ENCODE results near the gene PYGO2.
"Not testable (repeated sequence)": the region's sequence is repeated elsewhere in the genome, so short reads cannot be mapped to it uniquely, and the experiment has no call there.

Gene PYGO2

DNA sequence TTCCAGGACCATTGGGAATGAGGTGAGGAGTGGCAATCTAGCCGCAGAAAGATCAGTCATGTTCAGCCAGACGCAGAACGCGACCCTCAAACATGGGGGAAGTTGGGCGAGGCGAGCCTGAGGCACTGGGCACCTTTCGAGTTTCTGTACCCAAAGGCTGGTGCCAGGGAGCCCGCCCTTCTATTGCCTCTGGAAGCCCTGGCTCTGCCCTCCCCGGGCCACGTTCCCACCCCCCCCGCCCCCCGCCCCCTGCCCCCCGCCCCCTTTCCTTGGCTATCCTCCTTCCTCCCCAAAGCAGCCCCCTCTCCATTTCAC, 38.8 kb upstream of the PYGO2 start:
- no peak for DNase-seq (ENCODE audit: low read depth in 2 of 2)

GRCh38 chr1:154999571-155000410, 38.2 kb upstream of the PYGO2 start:
- DNase-seq (ENCODE audit: low read depth in 2 of 2) = no peak

GRCh38 chr1:154998818-154999570, 37.4 kb upstream of the PYGO2 start:
- DNase-seq (ENCODE audit: low read depth in 2 of 2) = peak in 1 of 2 donors; percentile 47

DNA sequence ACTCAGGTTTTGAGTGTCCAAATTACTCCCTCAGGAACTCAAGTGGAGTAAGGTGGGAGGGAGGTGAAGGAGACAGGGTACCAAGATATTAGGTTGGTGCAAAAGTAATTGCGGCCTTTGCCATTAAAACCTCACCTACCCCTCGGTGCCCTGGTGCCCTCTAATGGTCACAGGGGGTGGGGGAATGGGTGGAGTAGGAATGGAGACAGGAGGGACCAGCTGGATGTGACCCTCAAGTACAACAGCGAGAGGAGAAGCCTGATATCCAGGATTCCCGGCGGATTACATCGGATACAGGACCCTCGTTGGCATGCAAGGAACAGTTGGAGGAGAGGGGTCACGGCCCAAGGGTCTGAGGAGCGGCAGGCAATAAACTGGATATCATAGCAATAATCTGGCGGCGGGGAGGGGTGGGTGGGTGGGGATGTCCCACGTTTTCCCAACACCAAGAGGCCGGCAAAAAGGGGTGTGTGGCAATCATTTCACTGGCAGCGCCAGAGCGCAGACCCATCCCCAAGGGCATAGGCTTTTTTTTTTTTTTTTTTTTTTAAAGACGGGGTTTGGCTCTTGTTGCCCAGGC, 36.7 kb upstream of the PYGO2 start:
- DNase-seq (ENCODE audit: low read depth in 2 of 2) = no peak

DNA sequence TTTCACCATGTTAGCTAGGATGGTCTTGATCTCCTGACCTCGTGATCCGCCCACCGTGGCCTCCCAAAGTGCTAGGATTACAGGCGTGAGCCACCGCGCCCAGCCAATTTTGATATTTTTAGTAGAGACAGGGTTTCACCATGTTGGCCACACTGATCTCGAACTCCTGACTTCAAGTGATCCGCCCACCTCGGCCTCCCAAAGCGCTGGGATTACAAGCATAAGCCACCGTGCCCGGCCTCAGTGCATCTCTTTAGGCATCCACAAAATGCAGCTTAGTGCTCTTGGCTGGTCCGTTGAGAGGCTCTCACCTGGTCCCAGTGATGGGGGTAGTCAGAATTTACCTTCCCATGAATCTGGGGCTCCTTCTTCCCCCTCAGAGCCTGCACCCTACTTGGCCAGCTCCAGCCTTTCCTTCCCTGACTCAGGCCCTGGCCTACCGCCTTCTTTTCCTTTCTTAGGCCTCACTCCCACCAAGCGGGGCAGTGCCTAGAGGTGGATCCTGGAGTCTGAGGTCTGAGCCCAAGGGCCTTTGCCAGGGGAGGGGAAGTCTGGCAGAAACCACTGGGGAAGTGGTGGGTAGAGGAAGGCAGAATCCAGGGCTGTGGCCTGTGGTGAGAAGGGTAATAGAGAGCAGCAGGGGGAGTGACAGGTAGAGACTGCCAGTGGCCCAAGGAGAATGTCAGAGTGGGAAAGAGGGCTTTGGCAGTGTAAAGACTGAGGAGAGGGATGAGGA, 35.6 kb upstream of the PYGO2 start:
- no peak for DNase-seq (ENCODE audit: low read depth in 2 of 2)

DNA sequence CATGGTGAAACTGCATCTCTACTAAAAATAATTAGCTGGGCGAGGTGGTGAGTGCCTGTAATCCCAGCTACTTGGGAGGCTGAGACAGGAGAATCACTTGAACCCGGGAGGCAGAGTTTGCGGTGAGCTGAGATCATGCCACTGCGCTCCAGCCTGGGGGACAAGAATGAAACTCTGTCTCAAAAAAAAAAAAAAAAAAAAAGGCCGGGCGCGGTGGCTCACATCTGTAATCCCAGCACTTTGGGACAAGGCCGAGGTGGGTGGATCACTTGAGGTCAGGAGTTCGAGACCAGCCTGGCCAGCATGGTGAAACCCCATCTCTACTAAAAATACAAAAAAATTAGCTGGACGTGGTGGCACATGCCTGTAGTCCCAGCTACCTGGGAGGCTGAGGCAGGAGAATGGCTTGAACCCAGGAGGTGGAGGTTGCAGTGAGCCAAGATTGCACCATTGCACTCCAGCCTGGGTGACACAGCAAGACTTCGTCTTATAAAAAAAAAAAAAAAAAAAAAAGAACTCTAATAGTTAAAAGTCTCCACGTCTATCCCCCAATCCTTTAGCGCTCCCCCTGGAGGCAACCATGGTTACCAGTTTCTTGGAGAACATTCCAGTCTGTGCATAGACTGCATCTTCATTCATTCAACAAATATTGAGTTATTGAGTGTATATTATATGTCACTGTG, 33.9 kb upstream of the PYGO2 start:
- DNase-seq (ENCODE audit: low read depth in 2 of 2) = not testable (repeated sequence)

- DNase-seq (ENCODE audit: low read depth in 2 of 2) = no peak
Measured at GRCh38 chr1:154994591-154994990, 33.0 kb upstream of the PYGO2 start.

GRCh38 chr1:154994269-154994587, 32.6 kb upstream of the PYGO2 start:
- DNase-seq (ENCODE audit: low read depth in 2 of 2) = no peak

GRCh38 chr1:154993572-154994268, 32.1 kb upstream of the PYGO2 start, which contains the start of gene LENEP:
Gene LENEP (plus strand): TSS chr1:154993586. CDS start chr1:154993608, 22 bp downstream.
- DNase-seq (ENCODE audit: low read depth in 2 of 2) = no peak

DNA sequence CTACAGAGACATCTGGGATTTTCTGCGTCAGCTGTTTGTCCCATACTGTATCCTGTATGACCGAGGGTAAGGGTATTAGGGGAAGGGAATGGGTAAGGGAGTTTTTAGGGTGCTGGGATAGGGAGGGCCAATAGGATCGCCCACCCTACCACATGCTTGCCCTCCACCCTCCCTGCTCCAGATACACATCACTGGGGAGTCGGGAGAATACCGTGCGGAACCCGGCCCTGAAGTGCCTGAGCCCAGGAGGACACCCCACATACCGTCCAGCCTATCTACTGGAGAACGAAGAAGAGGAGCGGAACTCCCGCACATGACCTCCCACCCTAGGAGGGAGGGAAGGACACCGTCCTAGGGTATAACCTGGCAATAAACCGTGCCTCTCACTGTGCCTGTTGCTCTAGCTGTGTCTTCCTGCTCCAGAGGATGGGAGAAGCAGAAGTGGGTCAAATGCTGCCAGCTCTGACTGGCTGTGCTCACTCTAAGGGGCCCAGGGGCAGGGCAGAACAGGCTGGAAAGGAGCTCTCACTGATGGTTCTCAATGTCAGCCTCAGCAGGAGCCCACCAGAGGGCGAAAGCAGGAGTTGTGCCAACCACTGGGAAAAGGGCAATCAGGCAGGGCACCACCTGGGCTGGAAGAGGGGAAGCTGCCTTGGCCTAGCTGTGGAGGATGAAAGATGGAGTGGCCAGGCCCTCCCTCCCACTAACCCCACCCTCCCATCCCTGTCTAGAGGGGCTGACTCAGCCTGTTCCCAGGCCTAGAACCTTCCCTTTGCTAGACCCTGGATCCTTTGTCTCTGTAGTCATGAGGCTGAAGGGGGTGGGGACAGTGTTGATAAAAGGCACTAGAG, 31.4 kb upstream of the PYGO2 start:
- DNase-seq (ENCODE audit: low read depth in 2 of 2) = no peak

DNA sequence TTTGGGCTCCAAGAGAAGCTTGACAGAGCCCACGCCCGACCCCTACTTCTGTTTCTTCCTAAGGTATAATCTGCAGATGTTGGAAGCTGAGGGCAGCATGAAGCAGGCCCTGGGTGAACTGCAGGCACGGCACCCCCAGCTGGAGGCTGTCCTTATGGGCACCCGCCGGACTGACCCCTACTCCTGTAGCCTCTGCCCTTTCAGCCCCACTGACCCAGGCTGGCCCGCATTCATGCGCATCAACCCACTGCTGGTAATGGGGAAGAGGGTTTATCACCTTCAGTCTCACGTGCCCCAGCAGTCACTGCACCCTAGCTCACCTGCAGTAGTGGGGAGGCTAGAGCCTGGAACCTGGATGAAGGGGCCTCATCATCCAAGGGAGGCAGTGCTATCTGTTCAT, 28.7 kb upstream of the PYGO2 start:
- no peak for DNase-seq (ENCODE audit: low read depth in 2 of 2)

- no peak for DNase-seq (ENCODE audit: low read depth in 2 of 2)
Measured at GRCh38 chr1:154989195-154989860, 27.7 kb upstream of the PYGO2 start.

DNA sequence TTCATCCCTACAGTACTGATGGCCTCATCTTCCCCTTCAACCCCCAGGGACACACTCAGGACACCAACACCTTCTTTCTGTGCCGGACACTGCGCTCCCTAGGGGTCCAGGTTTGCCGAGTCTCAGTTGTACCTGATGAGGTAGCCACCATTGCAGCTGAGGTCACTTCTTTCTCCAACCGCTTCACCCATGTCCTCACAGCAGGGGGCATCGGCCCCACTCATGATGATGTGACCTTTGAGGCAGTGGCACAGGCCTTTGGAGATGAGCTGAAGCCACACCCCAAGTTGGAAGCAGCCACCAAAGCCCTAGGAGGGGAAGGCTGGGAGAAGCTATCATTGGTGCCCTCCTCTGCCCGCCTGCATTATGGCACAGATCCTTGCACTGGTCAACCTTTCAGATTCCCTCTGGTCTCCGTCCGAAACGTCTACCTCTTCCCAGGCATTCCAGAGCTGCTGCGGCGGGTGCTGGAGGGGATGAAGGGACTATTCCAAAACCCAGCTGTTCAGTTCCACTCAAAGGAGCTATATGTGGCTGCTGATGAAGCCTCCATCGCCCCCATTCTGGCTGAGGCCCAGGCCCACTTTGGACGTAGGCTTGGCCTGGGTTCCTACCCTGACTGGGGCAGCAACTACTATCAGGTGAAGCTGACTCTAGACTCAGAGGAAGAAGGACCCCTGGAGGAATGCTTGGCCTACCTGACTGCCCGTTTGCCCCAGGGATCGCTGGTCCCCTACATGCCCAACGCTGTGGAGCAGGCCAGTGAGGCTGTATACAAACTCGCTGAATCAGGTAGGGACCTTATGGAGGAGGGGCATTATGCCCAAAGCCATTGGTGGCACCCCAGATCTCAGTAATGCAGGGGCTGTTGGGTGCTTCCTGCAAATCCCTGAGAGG, 26.7 kb upstream of the PYGO2 start:
- DNase-seq (ENCODE audit: low read depth in 2 of 2) = no peak

GRCh38 chr1:154987326-154987725, 25.7 kb upstream of the PYGO2 start:
- no peak for DNase-seq (ENCODE audit: low read depth in 2 of 2)

- DNase-seq (ENCODE audit: low read depth in 2 of 2) = not testable (repeated sequence)
Measured at GRCh38 chr1:154986736-154987135, 25.2 kb upstream of the PYGO2 start.

DNA sequence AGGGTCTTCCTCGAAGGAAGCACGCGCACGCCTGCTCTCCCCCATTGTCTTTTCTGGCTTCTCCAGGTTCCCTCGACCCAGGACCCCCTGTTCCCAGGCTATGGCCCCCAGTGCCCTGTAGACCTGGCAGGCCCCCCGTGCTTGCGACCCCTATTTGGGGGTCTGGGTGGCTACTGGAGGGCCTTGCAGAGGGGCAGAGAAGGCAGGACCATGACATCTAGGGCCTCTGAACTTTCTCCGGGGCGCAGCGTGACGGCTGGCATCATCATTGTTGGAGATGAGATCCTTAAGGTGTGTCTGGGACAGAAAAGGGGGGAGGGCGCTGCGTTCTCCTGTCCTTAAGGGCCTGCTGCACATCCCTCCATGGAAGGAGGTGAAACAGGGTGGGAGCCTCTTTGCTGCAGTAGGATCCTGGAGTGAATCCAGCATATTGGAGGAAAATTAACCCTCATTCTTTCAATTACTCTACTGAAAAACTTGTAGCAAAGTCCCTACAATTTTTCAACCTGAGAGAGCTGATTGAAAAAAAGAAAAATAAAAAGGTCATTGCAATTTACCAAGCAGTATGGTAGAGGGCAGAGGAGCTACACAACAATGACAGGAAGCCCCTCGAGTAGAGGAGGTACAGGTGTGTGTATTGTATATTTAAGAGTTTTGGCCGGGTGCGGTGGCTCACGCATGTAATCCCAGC, 22.3 kb upstream of the PYGO2 start:
- DNase-seq (ENCODE audit: low read depth in 2 of 2) = no peak

GRCh38 chr1:154982897-154983648, 21.5 kb upstream of the PYGO2 start, which contains the start of gene FLAD1:
Gene FLAD1 (plus strand): TSS chr1:154983344. CDS start chr1:154983695, 351 bp downstream.
- peak; percentile 90 to 94 for DNase-seq (ENCODE audit: low read depth in 2 of 2)

Measured in activated CD8-positive, alpha-beta memory T cell treated with anti-CD3 and anti-CD28 coated beads for 4 hours (primary cell).